ENCODE data around the gene INPP5A.

- TF ChIP-seq POLR2A (IDR thresholded peaks at IDR 0.05; ENCODE audit: low read depth, low read length) (no peak), POU2F2 (IDR thresholded peaks at IDR 0.05; ENCODE audit: low read depth, low read length) (no peak), TAF1 (IDR thresholded peaks at IDR 0.05; ENCODE audit: low read depth, low read length) (no peak), POLR2AphosphoS5 (IDR thresholded peaks at IDR 0.05; ENCODE audit: low read depth, low read length) (no peak)
These were observed 11.3 kb downstream of the INPP5A start for GRCh38 chr10:132548869-132549268.
